Fibroblast of lung (primary cell): ENCODE data around the gene KCNMA1.

Source experiments
- EZH2 ChIP-seq: IDR thresholded peaks from 2 replicates; pipeline ENCODE4 v1.5.1; 2012; ENCODE audit warnings: low read length, control low read depth, mild to moderate bottlenecking; ENCODE audit errors: missing control alignments
- TF ChIP-seq, protein P1 (sequence below), 2 donors: IDR thresholded peaks in 1 of 2; conservative IDR thresholded peaks in 1 of 2; 1 replicate in 1 of 2; 2 replicates in 1 of 2; pipeline ENCODE4 v1.5.1; 2011 to 2012; ENCODE audit warnings: low read length in 2 of 2, control low read depth in 1 of 2, inconsistent platforms in 1 of 2, low read depth in 1 of 2, mild to moderate bottlenecking in 1 of 2

DNA sequence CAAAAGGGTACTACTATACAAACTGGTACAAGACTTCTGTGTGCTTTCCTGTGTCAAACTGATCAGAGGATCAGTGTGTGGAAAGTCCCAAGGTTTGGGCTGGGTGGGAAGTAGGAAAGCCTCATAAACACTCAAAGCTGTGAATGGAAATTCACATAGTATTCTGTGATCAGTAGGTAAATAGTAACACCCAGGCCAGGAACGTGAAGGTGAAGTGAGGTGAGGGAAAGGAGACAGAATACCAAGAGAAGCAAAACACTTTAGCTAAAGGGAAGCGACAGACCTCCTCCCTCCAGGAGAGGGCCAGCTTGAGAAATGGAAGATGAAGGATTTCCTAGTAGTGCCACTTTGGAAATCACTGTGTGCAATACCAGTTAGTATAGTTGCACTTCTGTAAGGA, 451.9 kb downstream of the KCNMA1 start:
- TF ChIP-seq, protein P1, sequence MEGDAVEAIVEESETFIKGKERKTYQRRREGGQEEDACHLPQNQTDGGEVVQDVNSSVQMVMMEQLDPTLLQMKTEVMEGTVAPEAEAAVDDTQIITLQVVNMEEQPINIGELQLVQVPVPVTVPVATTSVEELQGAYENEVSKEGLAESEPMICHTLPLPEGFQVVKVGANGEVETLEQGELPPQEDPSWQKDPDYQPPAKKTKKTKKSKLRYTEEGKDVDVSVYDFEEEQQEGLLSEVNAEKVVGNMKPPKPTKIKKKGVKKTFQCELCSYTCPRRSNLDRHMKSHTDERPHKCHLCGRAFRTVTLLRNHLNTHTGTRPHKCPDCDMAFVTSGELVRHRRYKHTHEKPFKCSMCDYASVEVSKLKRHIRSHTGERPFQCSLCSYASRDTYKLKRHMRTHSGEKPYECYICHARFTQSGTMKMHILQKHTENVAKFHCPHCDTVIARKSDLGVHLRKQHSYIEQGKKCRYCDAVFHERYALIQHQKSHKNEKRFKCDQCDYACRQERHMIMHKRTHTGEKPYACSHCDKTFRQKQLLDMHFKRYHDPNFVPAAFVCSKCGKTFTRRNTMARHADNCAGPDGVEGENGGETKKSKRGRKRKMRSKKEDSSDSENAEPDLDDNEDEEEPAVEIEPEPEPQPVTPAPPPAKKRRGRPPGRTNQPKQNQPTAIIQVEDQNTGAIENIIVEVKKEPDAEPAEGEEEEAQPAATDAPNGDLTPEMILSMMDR (conservative IDR thresholded peaks at IDR 0.05 in 1 of 2, IDR thresholded peaks at IDR 0.05 in 1 of 2; ENCODE audit: low read depth in 1 of 2, low read length in 2 of 2) = no peak
- no peak for TF ChIP-seq EZH2
